Spleen (tissue), 11 donors: ENCODE measurements around the gene FLCN. TPM values are rescaled to one million over a fixed set of nuclear protein-coding genes. Genes with fewer than 3 reads are reported as not detected.

Experiments
- DNase-seq: peaks from one replicate; pipeline ENCODE4 v3.0.0-alpha.2; 2020
- H3K27ac ChIP-seq, 8 donors: fragments of 200-600 bp; sonication (generic) in 7 of 8; 1 replicate in 4 of 8; 2 replicates in 4 of 8; pipeline versions ENCODE4 v1.5.0 to v1.8.0; 2016 to 2021; ENCODE audit warnings: inconsistent platforms in 4 of 8, mild to moderate bottlenecking in 4 of 8, moderate library complexity in 1 of 8
- H3K27me3 ChIP-seq, 7 donors: fragments of 200-600 bp; sonication (generic) in 6 of 7; replicated peaks in 1 of 7; 1 replicate in 4 of 7; 2 replicates in 3 of 7; pipeline versions ENCODE4 v1.5.0 to v1.8.0; 2016 to 2021; ENCODE audit warnings: inconsistent platforms in 3 of 7, mild to moderate bottlenecking in 1 of 7
- H3K36me3 ChIP-seq, 6 donors: fragments of 200-600 bp; sonication (generic) in 5 of 6; 1 replicate in 4 of 6; 2 replicates in 2 of 6; pipeline versions ENCODE4 v1.5.0 to v1.8.0; 2016 to 2021; ENCODE audit warnings: inconsistent platforms in 2 of 6
- H3K4me1 ChIP-seq, 6 donors: fragments of 200-600 bp; sonication (generic) in 5 of 6; 1 replicate in 3 of 6; 2 replicates in 3 of 6; pipeline versions ENCODE4 v1.5.0 to v1.8.0; 2016 to 2021; ENCODE audit warnings: inconsistent platforms in 3 of 6
- H3K4me3 ChIP-seq, 8 donors: fragments of 200-600 bp; sonication (generic) in 7 of 8; 1 replicate in 4 of 8; 2 replicates in 4 of 8; pipeline versions ENCODE4 v1.5.0 to v1.8.0; 2016 to 2021; ENCODE audit warnings: inconsistent platforms in 4 of 8, mild to moderate bottlenecking in 4 of 8, moderate library complexity in 2 of 8
- H3K9me3 ChIP-seq, 8 donors: fragments of 200-600 bp; sonication (generic) in 7 of 8; 1 replicate in 4 of 8; 2 replicates in 4 of 8; pipeline versions ENCODE4 v1.5.0 to v1.8.0; 2016 to 2021; ENCODE audit warnings: inconsistent platforms in 4 of 8
- POLR2A ChIP-seq, 3 donors: fragments of 450-650 bp; IDR thresholded peaks; one replicate each; pipeline ENCODE4 v1.5.1; 2017; ENCODE audit warnings: antibody characterized with exemption in 3 of 3, mild to moderate bottlenecking in 1 of 3
- POLR2AphosphoS5 ChIP-seq, 3 donors: sonication (generic); formaldehyde crosslinking; IDR thresholded peaks; one replicate each; pipeline ENCODE4 v1.5.1; 2017; ENCODE audit warnings: antibody characterized with exemption in 3 of 3
- WGBS, 5 donors: extraction: QIAGEN DNeasy Blood & Tissue Kit in 3 of 5; methylation state at CpG; one replicate each; pipeline versions ENCODE4 v1.1.5 to v1.1.7; 2013 to 2018; 5-methylcytosine and 5-hydroxymethylcytosine counted together
- intact Hi-C: fragments of 100-400 bp; cut with DNase I; formaldehyde crosslinking; loops from one replicate; pipeline ENCODE4 v1.15.0; 2023; ENCODE audit warnings: low total_unique reads
- polyA plus RNA-seq, 3 donors: library from polyadenylated mRNA; stranded (reverse); fragments of 200-250 nt; gene quantifications; one replicate each; pipeline ENCODE4 v1.2.1, GENCODE V29; 2013
- total RNA-seq, 7 donors: library from RNA; depleted of rRNA in 3 of 7; stranded (reverse); fragments of >200 nt in 3 of 7; fragmentation: NEBNext Ultra II Directional in 4 of 7; extraction: Animal tissue kit (Norgen Biotek cat#: 25700) in 4 of 7; gene quantifications; one replicate each; pipeline versions ENCODE4 v1.1.0 to v1.2.1, GENCODE V29; 2016 to 2021
- TF ChIP-seq, protein P1 (sequence below), 11 experiments: fragments of 200-600 bp in 7 of 11; fragments of 450-650 bp in 4 of 11; sonication (generic) in 4 of 11; IDR thresholded peaks in 8 of 11; conservative IDR thresholded peaks in 3 of 11; 1 replicate in 7 of 11; 2 replicates in 4 of 11; pipeline versions ENCODE4 v1.4.0 to v1.8.0; 2016 to 2021; ENCODE audit warnings: antibody characterized with exemption in 11 of 11, inconsistent platforms in 4 of 11, mild to moderate bottlenecking in 1 of 11
- donor health status: healthy with polysubstance abuse.
- donor health status: DM: no; HTN: no; CAD: no; lungs with moderate emphysema.
- donor health status: DM: no; HTN: no; CAD: no.
- donor health status: Bipolar disorder and iron deficiency.
- donor health status: healthy.
- donor health status: DM: no; HTN: no; CAD: no.
- donor health status: DM: yes; HTN: yes; CAD: no.

Gene FLCN
- total and polyA plus RNA-seq, 10 donors: 9.1 to 91.6 (median 72.3) TPM

DNA sequence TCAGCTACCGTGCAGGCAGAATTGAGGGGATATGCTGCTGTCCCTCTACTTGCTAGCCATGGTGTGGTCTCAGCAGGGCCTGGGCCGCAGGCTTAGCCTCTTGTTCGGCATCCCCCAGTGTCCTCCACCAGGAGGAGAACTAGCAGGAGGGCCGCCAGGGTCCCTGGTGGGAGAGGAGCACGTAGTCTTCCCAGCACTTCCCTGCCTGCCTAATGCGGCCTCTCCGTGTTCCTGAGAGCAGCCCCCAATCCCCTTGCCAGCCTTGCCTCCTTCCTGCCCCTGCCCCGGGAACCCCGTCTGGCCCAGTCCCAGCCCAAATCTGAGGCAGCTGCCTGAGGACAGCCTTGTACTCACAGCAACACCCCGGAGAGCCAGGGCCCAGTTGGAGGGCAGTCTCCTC is 69.0 kb downstream of the FLCN start:
- TF ChIP-seq, protein P1, sequence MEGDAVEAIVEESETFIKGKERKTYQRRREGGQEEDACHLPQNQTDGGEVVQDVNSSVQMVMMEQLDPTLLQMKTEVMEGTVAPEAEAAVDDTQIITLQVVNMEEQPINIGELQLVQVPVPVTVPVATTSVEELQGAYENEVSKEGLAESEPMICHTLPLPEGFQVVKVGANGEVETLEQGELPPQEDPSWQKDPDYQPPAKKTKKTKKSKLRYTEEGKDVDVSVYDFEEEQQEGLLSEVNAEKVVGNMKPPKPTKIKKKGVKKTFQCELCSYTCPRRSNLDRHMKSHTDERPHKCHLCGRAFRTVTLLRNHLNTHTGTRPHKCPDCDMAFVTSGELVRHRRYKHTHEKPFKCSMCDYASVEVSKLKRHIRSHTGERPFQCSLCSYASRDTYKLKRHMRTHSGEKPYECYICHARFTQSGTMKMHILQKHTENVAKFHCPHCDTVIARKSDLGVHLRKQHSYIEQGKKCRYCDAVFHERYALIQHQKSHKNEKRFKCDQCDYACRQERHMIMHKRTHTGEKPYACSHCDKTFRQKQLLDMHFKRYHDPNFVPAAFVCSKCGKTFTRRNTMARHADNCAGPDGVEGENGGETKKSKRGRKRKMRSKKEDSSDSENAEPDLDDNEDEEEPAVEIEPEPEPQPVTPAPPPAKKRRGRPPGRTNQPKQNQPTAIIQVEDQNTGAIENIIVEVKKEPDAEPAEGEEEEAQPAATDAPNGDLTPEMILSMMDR (IDR thresholded peaks at IDR 0.05 in 8 of 11, conservative IDR thresholded peaks at IDR 0.05 in 3 of 11): no peak
- TF ChIP-seq POLR2AphosphoS5 (IDR thresholded peaks at IDR 0.05): no peak
- TF ChIP-seq POLR2A (IDR thresholded peaks at IDR 0.05): no peak
- Histone ChIP-seq H3K9me3 (no peaks in the 10 kb centered on the region), H3K27ac (no peak overlapping the region), H3K4me3 (no peak overlapping the region), H3K4me1 (peaks cover 7 to 48% (median 28%) of the 10 kb centered on the region in 6 donors), H3K27me3 (no peaks in the 10 kb centered on the region), H3K36me3 (peaks cover 0 to 99% (median 85%) of the 10 kb centered on the region in 6 donors)
- 93 to 98% (median 96%) methylated on average over 8 to 10 of the region's 10 CpGs for WGBS, 5 donors
- no peak for DNase-seq
- intact Hi-C loops: no loop called here

DNA sequence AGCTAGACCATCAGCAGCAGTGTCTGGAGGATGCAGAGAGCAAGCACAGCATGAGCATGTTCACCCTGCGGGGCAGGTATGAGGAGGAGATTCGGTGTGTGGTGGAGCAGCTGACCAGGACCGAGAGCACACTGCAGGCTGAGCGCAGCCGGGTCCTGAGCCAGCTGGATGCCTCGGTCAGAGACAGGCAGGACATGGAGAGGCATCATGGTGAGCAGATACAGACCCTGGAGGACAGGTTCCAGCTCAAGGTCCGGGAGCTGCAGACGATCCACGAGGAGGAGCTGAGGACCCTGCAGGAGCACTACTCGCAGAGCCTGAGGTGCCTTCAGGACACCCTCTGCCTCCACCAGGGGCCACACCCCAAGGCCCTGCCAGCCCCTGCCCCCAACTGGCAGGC is 69.6 kb downstream of the FLCN start:
- no peaks in the 10 kb centered on the region for H3K9me3 ChIP-seq
- no peak for DNase-seq
- intact Hi-C loops: no loop called here

DNA sequence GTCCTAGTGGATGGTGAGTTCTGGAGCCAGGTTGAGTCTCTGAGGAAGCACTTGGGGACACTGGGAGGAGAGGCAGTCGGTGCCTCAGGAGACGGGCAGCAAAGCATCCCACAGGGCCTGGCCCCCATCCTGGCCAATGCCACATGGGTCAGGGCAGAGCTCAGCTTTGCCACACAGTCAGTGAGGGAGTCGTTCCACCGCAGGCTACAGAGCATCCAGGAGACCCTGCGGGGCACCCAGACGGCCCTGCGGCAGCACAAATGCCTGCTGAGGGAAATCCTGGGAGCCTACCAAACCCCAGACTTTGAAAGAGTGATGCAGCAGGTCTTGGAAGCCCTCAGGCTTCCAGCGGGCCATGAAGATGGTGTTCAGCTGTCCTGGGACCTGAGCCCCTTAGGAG is 70.5 kb downstream of the FLCN start:
- no peak overlapping the region for H3K27ac ChIP-seq
- H3K4me3 ChIP-seq: no peak overlapping the region
- no peak for DNase-seq
- intact Hi-C loops: no loop called here
- H3K9me3 ChIP-seq: no peaks in the 10 kb centered on the region
- no peaks in the 10 kb centered on the region for H3K27me3 ChIP-seq
- TF ChIP-seq POLR2AphosphoS5 (IDR thresholded peaks at IDR 0.05) (no peak), POLR2A (IDR thresholded peaks at IDR 0.05) (no peak)
- TF ChIP-seq, protein P1 (IDR thresholded peaks at IDR 0.05 in 8 of 11, conservative IDR thresholded peaks at IDR 0.05 in 3 of 11): no peak
- peaks cover 0 to 99% (median 84%) of the 10 kb centered on the region in 6 donors for H3K36me3 ChIP-seq
- WGBS, 5 donors: 95 to 100% (median 97%) methylated on average over 1 to 8 of the region's 8 CpGs
- H3K4me1 ChIP-seq: peaks cover 3 to 36% (median 13%) of the 10 kb centered on the region in 6 donors

More for the DNA sequence above, 69.6 kb downstream of the FLCN start:
- 91 to 100% (median 96%) methylated on average over 6 to 10 of the region's 10 CpGs for WGBS, 5 donors
- no peak overlapping the region for H3K4me3 ChIP-seq
- peaks cover 0 to 99% (median 84%) of the 10 kb centered on the region in 6 donors for H3K36me3 ChIP-seq
- peaks cover 7 to 44% (median 21%) of the 10 kb centered on the region in 6 donors for H3K4me1 ChIP-seq
- TF ChIP-seq POLR2AphosphoS5 (IDR thresholded peaks at IDR 0.05) (peak in 1 of 3 donors; percentile 31), POLR2A (IDR thresholded peaks at IDR 0.05) (no peak)
- TF ChIP-seq, protein P1 (IDR thresholded peaks at IDR 0.05 in 8 of 11, conservative IDR thresholded peaks at IDR 0.05 in 3 of 11): no peak
- H3K27ac ChIP-seq: no peak overlapping the region
- no peaks in the 10 kb centered on the region for H3K27me3 ChIP-seq

DNA sequence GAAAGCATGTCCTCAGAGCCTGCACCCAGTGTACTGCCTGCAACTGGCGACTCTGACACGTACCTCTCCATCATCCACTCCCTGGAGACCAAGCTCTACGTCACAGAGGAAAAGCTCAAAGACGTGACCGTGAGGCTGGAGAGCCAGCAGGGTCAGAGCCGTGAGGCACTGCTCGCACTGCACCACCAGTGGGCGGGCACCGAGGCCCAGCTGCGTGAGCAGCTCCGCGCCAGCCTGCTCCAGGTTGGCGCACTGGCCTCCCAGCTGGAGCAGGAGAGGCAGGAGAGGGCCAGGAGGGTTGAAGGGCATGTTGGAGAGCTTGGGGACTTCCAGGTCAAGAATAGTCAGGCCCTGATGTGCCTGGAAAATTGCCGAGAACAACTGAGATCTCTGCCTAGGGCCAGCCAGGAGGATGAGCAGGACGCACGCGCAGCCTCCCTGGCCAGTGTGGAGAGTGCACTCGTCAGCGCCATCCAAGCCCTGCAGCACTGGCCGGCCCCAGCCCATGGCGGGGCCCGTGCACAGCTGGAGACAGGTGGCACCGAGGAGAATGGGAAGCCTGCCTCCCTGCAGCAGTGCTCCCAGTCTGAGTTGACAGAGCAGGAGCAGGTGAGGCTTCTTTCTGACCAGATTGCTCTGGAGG is 71.2 kb downstream of the FLCN start:
- DNase-seq: no peak
- TF ChIP-seq, protein P1 (IDR thresholded peaks at IDR 0.05 in 8 of 11, conservative IDR thresholded peaks at IDR 0.05 in 3 of 11): no peak
- TF ChIP-seq POLR2A (IDR thresholded peaks at IDR 0.05): no peak
- TF ChIP-seq POLR2AphosphoS5 (IDR thresholded peaks at IDR 0.05): peak in 1 of 3 donors; percentile 26

More for the DNA sequence above, 71.2 kb downstream of the FLCN start:
- WGBS, 5 donors: 90 to 93% (median 91%) methylated on average over 19 to 23 of the region's 23 CpGs
- no peaks in the 10 kb centered on the region for H3K27me3 ChIP-seq
- peaks cover 3 to 30% (median 8%) of the 10 kb centered on the region in 6 donors for H3K4me1 ChIP-seq
- intact Hi-C loops: no loop called here
- peaks cover 0 to 99% (median 85%) of the 10 kb centered on the region in 6 donors for H3K36me3 ChIP-seq
- H3K27ac ChIP-seq: no peak overlapping the region
- no peaks in the 10 kb centered on the region for H3K9me3 ChIP-seq
- H3K4me3 ChIP-seq: no peak overlapping the region
